Peyer's patch (tissue), 4 donors: Measurements from ENCODE around the gene PDLIM5.

Source experiments
- CTCF ChIP-seq, 6 experiments: fragments of 450-650 bp in 4 of 6; fragments of 200-600 bp in 2 of 6; sonication (generic) in 1 of 6; IDR thresholded peaks; one replicate each; pipeline ENCODE4 v1.5.1; 2017 to 2019; ENCODE audit warnings: antibody characterized with exemption in 6 of 6, mild to moderate bottlenecking in 3 of 6, moderate library complexity in 1 of 6
- POLR2A ChIP-seq, 2 donors: fragments of 450-650 bp; IDR thresholded peaks; one replicate each; pipeline ENCODE4 v1.5.1; 2017; ENCODE audit warnings: antibody characterized with exemption in 2 of 2, mild to moderate bottlenecking in 2 of 2, moderate library complexity in 2 of 2

- no peak for TF ChIP-seq POLR2A (IDR thresholded peaks at IDR 0.05)
- TF ChIP-seq CTCF (IDR thresholded peaks at IDR 0.05): no peak
These were observed 34.6 kb downstream of the PDLIM5 start for GRCh38 chr4:94486372-94486801.
